GDM1 (cell line): ENCODE results near the gene PPWD1.

Experiments
- DNase-seq: peaks from one replicate; lab custom pipeline; 2025; lab: John Stamatoyannopoulos, UW

The PPWD1 gene

DNA sequence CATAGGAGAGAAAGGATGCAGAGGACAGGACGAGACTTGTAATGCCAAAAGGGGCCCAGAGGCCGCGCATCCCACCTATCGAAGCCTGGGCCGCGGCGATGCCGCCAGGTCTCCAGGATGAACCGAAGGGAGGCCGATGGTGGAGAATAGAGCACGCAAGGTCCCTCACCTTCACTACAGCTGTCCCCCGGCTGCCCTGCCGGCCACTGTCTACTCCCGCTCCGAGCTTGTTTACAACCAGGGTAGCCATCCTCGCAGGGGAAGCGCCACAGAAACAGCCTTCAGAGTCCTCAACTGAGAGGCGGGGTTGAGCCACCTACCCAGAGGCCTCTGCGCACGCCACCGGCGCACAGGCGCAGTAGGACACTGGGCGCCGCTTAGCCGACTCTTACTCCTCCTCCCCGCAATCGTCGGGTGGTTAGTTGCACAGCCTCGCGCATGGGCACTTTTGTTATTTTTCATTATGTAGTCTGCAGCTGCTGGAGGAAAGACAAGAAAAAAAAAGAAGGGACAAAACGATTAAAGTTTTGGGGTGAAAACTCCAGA lies 61.0 kb downstream of the PPWD1 start, which contains the start of gene TRIM23:
Gene TRIM23, minus strand, starts transcription at position 309 of the 546 bp plus-strand sequence. Its CDS starts 59 bp downstream, at position 250.
- peak; percentile 90 for DNase-seq

DNA sequence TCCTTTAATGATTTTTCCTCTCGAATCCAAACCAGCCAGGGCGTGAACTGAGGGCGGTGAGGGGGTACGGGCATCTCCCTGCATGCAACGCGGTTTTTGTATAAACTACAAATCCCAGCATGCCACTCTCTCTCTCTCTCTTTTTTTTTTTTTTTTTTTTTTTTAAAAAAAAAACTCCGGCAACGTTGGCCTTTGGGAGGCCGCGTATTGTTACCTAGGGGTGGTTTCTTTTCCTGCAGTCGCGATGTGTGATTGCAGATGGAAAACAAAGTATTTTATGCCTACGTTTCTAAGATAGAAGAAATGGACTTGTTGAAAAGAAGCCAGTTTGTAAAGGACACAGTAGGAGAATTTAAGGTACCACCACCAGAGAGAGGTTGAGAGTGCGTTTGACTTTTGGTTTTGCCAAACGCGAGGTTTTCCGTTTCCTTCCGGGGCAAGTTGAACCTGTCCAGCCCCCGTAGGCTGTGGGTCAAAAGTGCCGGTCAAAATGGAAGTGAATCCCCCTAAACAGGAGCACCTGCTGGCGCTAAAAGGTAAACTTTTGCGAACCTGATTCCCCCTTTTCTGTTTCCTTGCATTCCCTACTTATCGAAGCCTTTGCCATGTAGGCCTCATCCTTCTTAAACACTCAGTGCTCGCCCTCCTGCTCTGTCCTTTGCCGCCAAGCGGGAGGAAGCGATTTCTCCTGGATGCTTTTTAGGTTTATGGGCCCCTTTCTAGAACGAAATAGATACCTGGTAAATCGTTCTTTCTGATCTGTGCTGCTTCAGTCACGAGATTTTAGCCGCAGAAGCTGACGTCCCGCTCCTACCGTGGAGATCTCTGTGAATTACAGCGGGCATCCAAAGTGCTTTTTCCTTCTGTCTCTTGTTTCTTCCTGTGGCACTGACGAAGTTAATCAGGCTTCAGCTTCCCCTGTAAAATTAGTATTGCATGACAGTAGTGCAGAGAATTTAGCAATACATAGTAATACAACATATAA lies 61.8 kb downstream of the PPWD1 start, which contains the start of the genes SHLD3 and TRAPPC13:
Gene SHLD3, plus strand, starts transcription at position 457 of the 985 bp plus-strand sequence. CDS start 4,561 bp downstream, outside the sequence.
Gene TRAPPC13, plus strand, starts transcription at position 457 of the 985 bp plus-strand sequence. Its CDS starts 34 bp downstream, at position 491.
- peak; percentile 87 for DNase-seq

DNA sequence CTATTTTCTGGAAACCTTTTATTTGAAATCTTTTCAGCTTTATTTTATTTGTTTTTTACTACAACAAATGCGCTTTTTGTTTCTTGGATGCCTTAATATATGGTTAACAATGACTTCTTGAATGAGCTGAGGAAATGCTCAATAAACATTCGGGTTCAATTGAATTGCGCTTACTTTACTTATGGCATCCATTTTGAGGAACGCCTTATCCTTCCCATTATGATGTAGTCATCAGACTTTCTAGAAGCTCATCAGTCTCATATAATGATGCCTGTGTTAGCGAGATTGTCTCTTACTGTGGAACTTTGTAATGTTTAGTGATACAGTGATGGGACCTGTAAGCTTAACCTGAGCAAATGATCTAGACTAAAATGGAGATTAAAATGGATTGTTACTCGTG lies 62.6 kb downstream of the PPWD1 start:
- DNase-seq, result no peak

DNA sequence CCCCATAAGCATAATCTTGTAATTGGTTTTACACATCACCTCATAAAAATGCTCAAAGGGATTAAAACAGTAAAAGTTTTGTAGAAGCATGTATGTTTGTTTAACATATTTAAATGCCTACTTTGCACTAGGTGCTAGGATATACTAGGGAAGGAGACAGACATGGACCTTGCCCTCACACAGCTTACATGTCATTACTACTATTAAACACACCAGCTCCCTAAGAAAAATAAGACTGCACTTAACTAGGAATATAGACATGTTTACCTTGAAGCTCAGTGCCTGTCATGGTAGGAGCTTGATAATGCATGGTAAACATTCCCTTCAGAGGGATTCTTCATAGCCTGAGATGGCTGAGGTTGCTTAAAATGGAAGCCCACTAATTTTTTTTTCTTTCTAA lies 67.9 kb downstream of the PPWD1 start:
- DNase-seq, result no peak
